Effector memory CD4-positive, alpha-beta T cell (primary cell): Measurements from ENCODE around the gene GPD1L.

Experiments used
- DNase-seq, 3 donors: peaks; one replicate each; pipeline ENCODE4 v3.0.0-alpha.2; 2020
- H3K27ac ChIP-seq: 2 replicates; pipeline ENCODE4 v1.7.0; 2013; ENCODE audit warnings: mild to moderate bottlenecking, low read length, moderate library complexity; ENCODE audit not compliant: insufficient read depth, poor library complexity, severe bottlenecking
- H3K27me3 ChIP-seq: replicated peaks from 2 replicates; pipeline ENCODE4 v1.7.0; 2013; ENCODE audit warnings: mild to moderate bottlenecking, low read length; ENCODE audit not compliant: insufficient read depth, control insufficient read depth, poor library complexity, severe bottlenecking
- H3K36me3 ChIP-seq: 2 replicates; pipeline ENCODE4 v1.7.0; 2013; ENCODE audit warnings: mild to moderate bottlenecking, low read length, moderate library complexity; ENCODE audit not compliant: control insufficient read depth, insufficient read depth
- H3K4me1 ChIP-seq: 2 replicates; pipeline ENCODE4 v1.7.0; 2013; ENCODE audit warnings: low read length, mild to moderate bottlenecking; ENCODE audit not compliant: control insufficient read depth, insufficient read depth, poor library complexity, severe bottlenecking
- H3K4me3 ChIP-seq: 2 replicates; pipeline ENCODE4 v1.7.0; 2013; ENCODE audit warnings: low read length, low read depth, mild to moderate bottlenecking; ENCODE audit not compliant: insufficient read depth, poor library complexity, severe bottlenecking
- H3K9me3 ChIP-seq: 2 replicates; pipeline ENCODE4 v1.7.0; 2013; ENCODE audit warnings: mild to moderate bottlenecking, low read length, moderate library complexity; ENCODE audit not compliant: control insufficient read depth

GPD1L gene

GRCh38 chr3:32147933-32148332 is 41.5 kb downstream of the GPD1L start:
- peaks cover 33% of the 10 kb centered on the region for H3K36me3 ChIP-seq
- no peaks in the 10 kb centered on the region for H3K9me3 ChIP-seq
- H3K4me1 ChIP-seq: no peaks in the 10 kb centered on the region
- H3K27ac ChIP-seq: no peak overlapping the region
- no peak for DNase-seq
- no peaks in the 10 kb centered on the region for H3K27me3 ChIP-seq
- H3K4me3 ChIP-seq: no peak overlapping the region

GRCh38 chr3:32148351-32148750 is 41.9 kb downstream of the GPD1L start:
- Histone ChIP-seq H3K4me1 (no peaks in the 10 kb centered on the region), H3K36me3 (peaks cover 36% of the 10 kb centered on the region), H3K27me3 (no peaks in the 10 kb centered on the region), H3K27ac (no peak overlapping the region), H3K9me3 (no peaks in the 10 kb centered on the region), H3K4me3 (no peak overlapping the region)
- DNase-seq: no peak

GRCh38 chr3:32153414-32154204 is 47.2 kb downstream of the GPD1L start:
- Histone ChIP-seq H3K27me3 (no peaks in the 10 kb centered on the region), H3K4me3 (no peak overlapping the region), H3K9me3 (no peaks in the 10 kb centered on the region), H3K27ac (no peak overlapping the region), H3K4me1 (no peaks in the 10 kb centered on the region), H3K36me3 (peaks cover 30% of the 10 kb centered on the region)
- no peak for DNase-seq

GRCh38 chr3:32154205-32154579 is 47.8 kb downstream of the GPD1L start:
- Histone ChIP-seq H3K36me3 (peaks cover 29% of the 10 kb centered on the region), H3K27me3 (no peaks in the 10 kb centered on the region), H3K4me3 (no peak overlapping the region), H3K4me1 (no peaks in the 10 kb centered on the region), H3K9me3 (no peaks in the 10 kb centered on the region), H3K27ac (no peak overlapping the region)
- no peak for DNase-seq

- Histone ChIP-seq H3K36me3 (peaks cover 33% of the 10 kb centered on the region), H3K27ac (no peak overlapping the region), H3K27me3 (no peaks in the 10 kb centered on the region), H3K4me1 (no peaks in the 10 kb centered on the region), H3K4me3 (no peak overlapping the region), H3K9me3 (no peaks in the 10 kb centered on the region)
- no peak for DNase-seq
These were observed 48.7 kb downstream of the GPD1L start for GRCh38 chr3:32155117-32155516.

GRCh38 chr3:32157600-32158264 is 51.3 kb downstream of the GPD1L start:
- H3K4me1 ChIP-seq: no peaks in the 10 kb centered on the region
- no peak overlapping the region for H3K4me3 ChIP-seq
- H3K36me3 ChIP-seq: peaks cover 32% of the 10 kb centered on the region
- no peak overlapping the region for H3K27ac ChIP-seq
- no peak for DNase-seq
- H3K27me3 ChIP-seq: no peaks in the 10 kb centered on the region
- H3K9me3 ChIP-seq: no peaks in the 10 kb centered on the region

- no peak overlapping the region for H3K4me3 ChIP-seq
- H3K4me1 ChIP-seq: no peaks in the 10 kb centered on the region
- H3K36me3 ChIP-seq: peaks cover 40% of the 10 kb centered on the region
- no peak overlapping the region for H3K27ac ChIP-seq
- H3K27me3 ChIP-seq: no peaks in the 10 kb centered on the region
- no peak for DNase-seq
- no peaks in the 10 kb centered on the region for H3K9me3 ChIP-seq
These were observed 54.3 kb downstream of the GPD1L start for GRCh38 chr3:32160706-32161214.

- Histone ChIP-seq H3K27me3 (no peaks in the 10 kb centered on the region), H3K36me3 (peaks cover 54% of the 10 kb centered on the region), H3K4me1 (no peaks in the 10 kb centered on the region), H3K9me3 (no peaks in the 10 kb centered on the region), H3K4me3 (no peak overlapping the region), H3K27ac (no peak overlapping the region)
- DNase-seq: no peak
These were observed 59.0 kb downstream of the GPD1L start for GRCh38 chr3:32165442-32165841.

- Histone ChIP-seq H3K27ac (no peak overlapping the region), H3K27me3 (no peaks in the 10 kb centered on the region), H3K4me3 (no peak overlapping the region), H3K9me3 (no peaks in the 10 kb centered on the region), H3K36me3 (peaks cover 53% of the 10 kb centered on the region), H3K4me1 (no peaks in the 10 kb centered on the region)
- DNase-seq: no peak
These were observed 60.2 kb downstream of the GPD1L start for GRCh38 chr3:32166654-32167053.

GRCh38 chr3:32172420-32172819 is 66.0 kb downstream of the GPD1L start:
- Histone ChIP-seq H3K4me3 (no peak overlapping the region), H3K27me3 (no peaks in the 10 kb centered on the region), H3K9me3 (no peaks in the 10 kb centered on the region), H3K36me3 (peaks cover 9% of the 10 kb centered on the region), H3K4me1 (peaks cover 3% of the 10 kb centered on the region), H3K27ac (no peak overlapping the region)
- no peak for DNase-seq
